ENCODE data around the gene SCN1A. TPM values are rescaled to one million over a fixed set of nuclear protein-coding genes. Genes with fewer than 3 reads are reported as not detected.

Gene SCN1A
- polyA plus RNA-seq, 1 of the 3 experiments (the other 2 are of a cell fraction), result not detected

DNA sequence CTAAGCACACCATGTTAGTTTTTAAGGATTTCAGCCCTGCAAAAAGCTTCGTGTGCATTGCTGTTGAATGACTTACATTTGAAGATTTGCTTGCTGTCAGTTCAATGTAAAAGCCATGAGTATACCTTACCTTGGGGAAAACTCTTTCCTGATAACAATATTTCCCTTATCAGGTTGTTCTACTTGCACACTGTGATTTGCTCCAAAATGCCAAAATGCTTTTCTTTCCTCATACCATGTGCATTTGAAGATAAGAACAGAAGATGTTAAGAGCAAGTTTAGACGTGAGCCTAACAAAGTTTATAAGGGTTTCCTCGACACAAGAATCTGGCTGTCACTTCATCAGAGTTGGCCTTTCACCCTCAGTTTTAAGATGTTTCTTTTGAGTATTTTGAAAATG lies 57.6 kb downstream of the SCN1A start (continued):
- TF ChIP-seq, protein P1, sequence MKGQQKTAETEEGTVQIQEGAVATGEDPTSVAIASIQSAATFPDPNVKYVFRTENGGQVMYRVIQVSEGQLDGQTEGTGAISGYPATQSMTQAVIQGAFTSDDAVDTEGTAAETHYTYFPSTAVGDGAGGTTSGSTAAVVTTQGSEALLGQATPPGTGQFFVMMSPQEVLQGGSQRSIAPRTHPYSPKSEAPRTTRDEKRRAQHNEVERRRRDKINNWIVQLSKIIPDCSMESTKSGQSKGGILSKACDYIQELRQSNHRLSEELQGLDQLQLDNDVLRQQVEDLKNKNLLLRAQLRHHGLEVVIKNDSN (IDR thresholded peaks at IDR 0.05; ENCODE audit: borderline replicate concordance, low read depth), result no peak

DNA sequence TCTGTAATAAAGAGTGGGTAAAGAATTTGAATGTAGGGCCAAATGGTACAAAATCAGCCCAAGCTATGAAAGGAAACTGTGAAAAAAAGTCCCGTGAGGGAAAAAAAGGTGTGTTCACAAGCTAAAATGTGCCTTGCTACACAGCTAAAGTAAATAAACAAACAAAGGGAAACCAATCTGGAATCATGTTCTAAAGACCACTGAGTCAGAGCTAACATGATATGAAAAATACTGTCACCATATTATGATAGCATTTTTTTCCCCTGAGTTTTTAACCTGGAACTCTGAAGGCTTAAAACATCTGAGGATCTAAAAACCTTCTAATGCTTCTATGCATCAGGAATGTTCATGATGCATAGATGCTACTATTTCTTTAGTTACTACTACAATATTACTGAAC lies 58.8 kb downstream of the SCN1A start:
- no peaks in the 10 kb centered on the region for H3K9me2 ChIP-seq
- CTCF ChIA-PET, result interaction anchor here (1.6 to 3.2 kb wide), 3 partner anchors 12 to 59 kb away, joined by 6 to 12 read pairs (median 10); partner anchors contain the start of gene SCN1A
- H3K4me3 ChIP-seq (ENCODE audit: low read depth in 2 of 2, low read length in 1 of 2), result no peak overlapping the region
- H2AFZ ChIP-seq (ENCODE audit: low read depth), result no peak overlapping the region
- no peaks in the 10 kb centered on the region for H3K9me3 ChIP-seq
- H4K20me1 ChIP-seq (ENCODE audit: insufficient read depth), result no peaks in the 10 kb centered on the region
- POLR2A ChIA-PET, result no interaction called here
- H3K36me3 ChIP-seq (replicated peaks in 1 of 2; ENCODE audit: control insufficient read depth in 1 of 2, insufficient read depth in 2 of 2, low read length in 1 of 2), result no peaks in the 10 kb centered on the region
- H3K79me2 ChIP-seq (ENCODE audit: insufficient read depth), result no peaks in the 10 kb centered on the region
- no peaks in the 10 kb centered on the region for H3F3A ChIP-seq (replicated peaks; ENCODE audit: insufficient read depth)
- DNase-seq, result no peak
- H3K4me2 ChIP-seq, result no peak overlapping the region
- no peaks in the 10 kb centered on the region for H3K27me3 ChIP-seq (ENCODE audit: insufficient read depth)
- no peak overlapping the region for H3K27ac ChIP-seq (ENCODE audit: low read depth in 2 of 2, low read length in 1 of 2)
- H3K9ac ChIP-seq, result no peak overlapping the region
- WGBS (ENCODE audit: low lambda C conversion rate), result 74% methylated on average over 1 of the region's 1 CpG
- TF ChIP-seq MEF2A (IDR thresholded peaks at IDR 0.05; ENCODE audit: borderline replicate concordance, low read depth) (no peak), YY1 (IDR thresholded peaks at IDR 0.05; ENCODE audit: low read depth) (no peak), FOSL2 (IDR thresholded peaks at IDR 0.05; ENCODE audit: borderline replicate concordance, low read depth) (no peak), RFX5 (IDR thresholded peaks at IDR 0.05; ENCODE audit: low read length) (no peak), RAD21 (IDR thresholded peaks at IDR 0.05; ENCODE audit: low read length) (no peak), EZH2phosphoT487 (IDR thresholded peaks at IDR 0.05; ENCODE audit: borderline replicate concordance, low read depth) (no peak), EP300 (IDR thresholded peaks at IDR 0.05; ENCODE audit: borderline replicate concordance in 1 of 2, low read depth in 1 of 2, low read length in 1 of 2) (no peak), TEAD4 (IDR thresholded peaks at IDR 0.05; ENCODE audit: borderline replicate concordance, insufficient read depth) (no peak), SMC3 (IDR thresholded peaks at IDR 0.05; ENCODE audit: low read depth, low read length) (no peak), SIN3A (IDR thresholded peaks at IDR 0.05; ENCODE audit: borderline replicate concordance, low read depth, low read length) (no peak), FOXM1 (IDR thresholded peaks at IDR 0.05; ENCODE audit: low read depth) (no peak), TAF1 (IDR thresholded peaks at IDR 0.05; ENCODE audit: borderline replicate concordance, low read depth, low read length) (no peak)
- TF ChIP-seq, protein P1 (IDR thresholded peaks at IDR 0.05; ENCODE audit: borderline replicate concordance, low read depth), result no peak
- TF ChIP-seq, protein P2, sequence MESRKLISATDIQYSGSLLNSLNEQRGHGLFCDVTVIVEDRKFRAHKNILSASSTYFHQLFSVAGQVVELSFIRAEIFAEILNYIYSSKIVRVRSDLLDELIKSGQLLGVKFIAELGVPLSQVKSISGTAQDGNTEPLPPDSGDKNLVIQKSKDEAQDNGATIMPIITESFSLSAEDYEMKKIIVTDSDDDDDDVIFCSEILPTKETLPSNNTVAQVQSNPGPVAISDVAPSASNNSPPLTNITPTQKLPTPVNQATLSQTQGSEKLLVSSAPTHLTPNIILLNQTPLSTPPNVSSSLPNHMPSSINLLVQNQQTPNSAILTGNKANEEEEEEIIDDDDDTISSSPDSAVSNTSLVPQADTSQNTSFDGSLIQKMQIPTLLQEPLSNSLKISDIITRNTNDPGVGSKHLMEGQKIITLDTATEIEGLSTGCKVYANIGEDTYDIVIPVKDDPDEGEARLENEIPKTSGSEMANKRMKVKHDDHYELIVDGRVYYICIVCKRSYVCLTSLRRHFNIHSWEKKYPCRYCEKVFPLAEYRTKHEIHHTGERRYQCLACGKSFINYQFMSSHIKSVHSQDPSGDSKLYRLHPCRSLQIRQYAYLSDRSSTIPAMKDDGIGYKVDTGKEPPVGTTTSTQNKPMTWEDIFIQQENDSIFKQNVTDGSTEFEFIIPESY (IDR thresholded peaks at IDR 0.05; ENCODE audit: borderline replicate concordance, low read depth), result no peak
- peaks cover 0 to 6% of the 10 kb centered on the region in 2 experiments; a peak in 2 of 4 replicates for H3K4me1 ChIP-seq (ENCODE audit: control insufficient read depth in 1 of 2, insufficient read depth in 2 of 2, low read depth in 1 of 2, low read length in 1 of 2)

Data from SK-N-SH (cell line).